HG03025 (cell line): ENCODE data around the gene KCNMA1.
"Not testable (repeated sequence)": the region's sequence is repeated elsewhere in the genome, so short reads cannot be mapped to it uniquely, and the experiment has no call there.

Source experiments
- ATAC-seq: cut with Tn5 transposase; IDR thresholded peaks from one replicate; pipeline ENCODE4 v1.9.1; 2021; ENCODE audit warnings: mild to moderate bottlenecking, moderate library complexity; ENCODE audit not compliant: unreplicated experiment, low FRiP score

The KCNMA1 gene

GRCh38 chr10:77541944-77542343 lies 95.7 kb downstream of the KCNMA1 start:
- ATAC-seq = no peak

GRCh38 chr10:77541247-77541646 lies 96.4 kb downstream of the KCNMA1 start:
- ATAC-seq = no peak

DNA sequence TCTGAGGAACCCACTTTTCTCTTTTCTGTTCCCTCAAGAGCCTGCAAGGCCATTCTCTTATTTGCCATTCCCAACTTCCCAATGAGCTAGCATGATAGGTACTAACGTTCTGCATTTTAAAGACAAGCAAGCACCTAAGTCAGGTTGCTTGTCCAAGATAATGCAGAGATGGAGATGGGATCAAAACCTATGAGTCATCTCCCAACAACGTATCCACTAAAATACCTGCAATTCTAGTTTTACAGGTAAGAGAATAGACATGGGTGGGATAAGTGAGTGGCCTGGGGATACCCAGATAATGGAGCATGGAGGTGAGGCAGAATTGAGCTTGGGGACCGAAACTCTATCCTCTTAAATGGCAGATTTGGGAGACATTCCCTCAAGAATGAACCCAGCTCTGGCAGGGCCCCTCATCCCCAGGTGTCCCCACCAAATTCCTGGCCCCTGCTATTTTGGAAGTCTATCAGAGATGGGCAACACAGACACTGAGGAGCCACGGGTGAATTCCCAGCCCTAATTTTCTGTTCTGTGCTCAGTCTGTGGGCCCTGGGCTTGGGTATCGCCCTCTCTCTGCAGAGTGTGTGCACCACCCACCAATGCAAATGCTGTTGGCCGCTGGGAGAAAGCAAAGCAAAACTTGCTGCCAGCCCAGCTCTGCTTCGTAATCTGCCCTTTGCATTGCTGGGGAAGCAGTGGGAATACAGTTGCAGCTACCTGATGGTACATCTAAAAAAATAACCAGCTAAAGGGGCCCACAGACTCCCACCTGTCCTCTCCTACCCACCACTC lies 98.3 kb downstream of the KCNMA1 start:
- no peak for ATAC-seq

DNA sequence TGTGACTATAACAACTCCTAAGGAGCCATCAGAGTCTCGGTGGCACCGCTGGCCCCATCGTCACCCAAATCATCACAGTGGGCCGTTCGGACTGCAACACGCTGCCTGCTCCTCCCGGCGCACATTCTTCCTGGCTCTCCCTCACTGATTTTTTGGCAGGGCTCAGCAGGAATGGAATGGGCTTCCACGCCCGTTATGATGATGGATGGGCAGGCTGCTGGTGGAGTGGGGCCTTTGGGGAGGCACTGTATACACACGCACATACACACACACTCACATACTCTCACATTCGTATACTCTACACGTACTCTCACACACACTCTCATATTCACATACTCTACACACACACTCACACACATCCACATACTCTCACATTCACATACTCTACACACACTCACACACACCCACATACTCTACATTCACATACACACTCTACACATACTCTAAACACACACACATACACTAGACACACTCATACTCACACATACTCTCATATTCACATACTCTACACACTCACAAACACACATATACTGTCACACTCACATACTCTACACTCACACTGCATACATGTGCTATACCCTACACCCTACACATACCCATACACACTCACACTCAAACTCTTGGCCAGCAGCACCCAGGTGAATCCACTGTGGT lies 99.8 kb downstream of the KCNMA1 start:
- no peak for ATAC-seq

DNA sequence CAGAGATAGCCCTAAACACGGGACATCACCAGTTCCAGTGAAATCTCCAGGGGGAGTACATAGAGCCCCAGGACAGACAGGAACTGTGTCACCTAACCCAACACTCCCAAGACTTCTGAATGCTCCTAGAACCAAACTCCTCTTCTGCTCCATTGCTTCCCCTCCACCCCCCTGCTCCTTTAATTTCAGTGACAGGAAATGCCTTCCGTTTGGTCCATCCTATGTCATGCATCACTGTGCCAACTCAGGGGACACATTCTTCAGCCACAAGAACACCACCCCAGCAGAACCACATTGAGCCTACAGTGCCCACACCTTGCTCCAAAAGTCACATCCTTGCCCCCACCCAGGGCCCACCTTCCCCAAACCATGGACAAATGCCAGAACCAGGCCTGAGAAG lies 100.5 kb downstream of the KCNMA1 start:
- no peak for ATAC-seq

DNA sequence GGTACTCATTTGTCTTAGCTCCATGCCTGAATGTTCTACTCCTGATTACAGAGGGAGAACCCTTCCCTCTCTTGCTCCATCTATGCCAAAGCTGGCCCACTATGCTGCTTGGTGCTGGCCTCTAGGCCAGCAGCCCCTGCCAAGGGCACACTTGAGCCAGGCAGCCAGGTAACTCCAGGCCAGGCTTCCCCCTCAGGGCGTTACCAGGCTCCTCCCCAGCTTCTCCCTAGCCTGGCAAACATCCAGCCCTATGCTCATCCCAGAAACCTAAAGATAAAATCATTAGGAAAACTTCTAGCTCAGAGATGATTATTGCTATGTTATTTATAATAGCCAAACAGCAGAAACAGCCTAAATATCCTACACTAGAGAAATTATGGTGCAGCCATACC lies 103.7 kb downstream of the KCNMA1 start:
- ATAC-seq = no peak

- ATAC-seq = no peak
These were observed 104.3 kb downstream of the KCNMA1 start for GRCh38 chr10:77533146-77533886.

DNA sequence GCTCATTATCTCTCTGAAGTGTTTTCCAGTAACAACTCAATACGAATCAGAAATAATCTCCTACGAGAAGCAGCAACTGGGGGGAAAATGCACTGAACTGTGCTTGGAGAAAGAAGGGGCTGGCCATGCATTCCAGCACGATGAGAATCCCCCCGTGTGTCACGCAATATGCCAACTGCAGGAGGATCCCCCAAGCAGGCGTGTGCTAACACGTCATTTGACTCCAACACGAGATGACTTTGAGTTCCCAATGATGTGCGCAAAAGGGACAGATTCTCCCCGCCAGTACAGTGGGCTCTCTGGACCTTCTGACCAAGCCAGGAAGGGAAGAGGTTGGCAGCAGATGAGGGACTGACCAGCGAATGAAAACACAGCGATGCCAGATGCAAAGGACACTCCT lies 105.5 kb downstream of the KCNMA1 start:
- ATAC-seq = no peak

- no peak for ATAC-seq
These were observed 106.1 kb downstream of the KCNMA1 start for GRCh38 chr10:77531441-77532001.

GRCh38 chr10:77530011-77530410 lies 107.6 kb downstream of the KCNMA1 start:
- no peak for ATAC-seq

DNA sequence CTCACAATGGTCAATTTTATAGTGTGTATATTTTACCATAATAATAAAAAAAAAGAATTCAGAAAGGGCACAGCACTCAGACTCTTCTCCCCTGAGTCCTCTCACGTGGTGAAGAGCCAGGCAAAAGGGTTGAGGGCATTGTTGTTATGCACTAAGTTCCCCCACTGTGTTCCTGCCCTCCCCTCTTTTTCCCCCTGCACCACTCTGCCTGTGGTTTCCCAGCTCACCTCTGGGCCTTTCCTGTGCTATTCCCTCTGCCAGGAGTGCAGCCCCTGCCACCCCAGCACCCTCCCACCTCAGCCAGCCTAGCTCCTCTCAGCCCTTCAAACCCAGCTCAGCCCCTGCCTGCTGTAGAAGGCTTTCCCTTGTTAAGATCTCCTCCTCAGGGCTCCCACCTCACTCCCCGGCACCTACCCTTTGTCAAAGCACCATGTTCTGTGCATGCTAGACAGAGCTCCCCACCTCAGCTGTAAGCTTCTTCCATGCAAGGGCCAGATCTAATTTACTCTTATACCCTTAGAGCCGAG lies 108.5 kb downstream of the KCNMA1 start:
- no peak for ATAC-seq

GRCh38 chr10:77527839-77528238 lies 109.8 kb downstream of the KCNMA1 start:
- ATAC-seq = no peak

GRCh38 chr10:77526868-77527617 lies 110.6 kb downstream of the KCNMA1 start:
- ATAC-seq = no peak

DNA sequence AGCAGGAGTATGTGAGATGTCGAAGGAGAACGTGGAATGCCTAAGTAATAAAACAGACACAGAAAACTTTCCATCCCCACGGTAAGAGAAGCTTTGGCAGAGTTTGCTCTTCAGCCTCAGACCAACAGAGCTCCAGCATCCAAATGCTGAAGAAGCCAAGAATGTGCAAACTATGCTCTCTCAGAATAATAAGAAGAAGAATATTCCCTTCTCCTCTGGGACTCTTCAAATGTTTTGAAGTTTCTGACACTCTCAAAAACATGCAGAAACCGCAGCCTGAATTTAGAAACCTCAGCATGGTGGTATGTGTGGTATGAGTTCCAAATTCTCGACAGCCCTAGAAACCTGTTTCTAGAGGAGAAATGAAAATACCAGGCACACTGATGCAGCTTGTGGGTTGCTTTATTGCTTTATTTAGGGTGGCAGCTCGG lies 113.3 kb downstream of the KCNMA1 start:
- no peak for ATAC-seq

DNA sequence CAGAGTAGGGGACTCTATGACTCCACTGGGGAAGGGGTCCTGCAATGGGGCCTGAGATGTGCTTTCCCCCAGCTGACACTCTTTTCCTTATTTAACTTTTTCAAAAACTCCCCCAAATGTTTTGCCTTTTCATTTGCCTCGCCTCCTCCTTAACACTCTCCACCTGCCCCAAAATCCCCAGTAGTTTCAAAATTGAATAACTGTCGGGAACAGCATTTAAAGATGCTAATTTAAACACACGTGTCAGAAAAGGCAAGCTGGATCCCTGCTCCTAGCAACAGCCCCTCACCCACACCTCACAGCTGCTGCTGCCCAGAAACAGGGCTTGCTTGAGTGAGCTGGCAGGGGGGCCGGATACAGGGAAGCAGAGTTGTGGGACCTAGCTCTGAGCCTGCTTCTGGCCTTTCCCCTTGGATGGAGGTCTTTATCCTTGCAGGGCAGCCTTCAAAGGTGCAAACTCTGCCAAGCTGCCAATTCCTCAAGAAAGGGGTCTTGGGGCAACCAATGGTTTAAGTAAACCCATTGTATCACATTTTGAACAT lies 115.3 kb downstream of the KCNMA1 start:
- no peak for ATAC-seq

GRCh38 chr10:77520995-77521394 lies 116.6 kb downstream of the KCNMA1 start:
- no peak for ATAC-seq

- no peak for ATAC-seq
These were observed 117.3 kb downstream of the KCNMA1 start for GRCh38 chr10:77520290-77520689.

GRCh38 chr10:77519791-77520190 lies 117.8 kb downstream of the KCNMA1 start:
- ATAC-seq = not testable (repeated sequence)

- ATAC-seq = no peak
These were observed 118.7 kb downstream of the KCNMA1 start for GRCh38 chr10:77518910-77519274.
